CD4-positive, alpha-beta T cell (primary cell): Measurements from ENCODE around the gene LASP1. TPM values are rescaled to one million over a fixed set of nuclear protein-coding genes. Genes with fewer than 3 reads are reported as not detected.
A peak's percentile ranks its signal among the peaks of the same experiment; 100 is the strongest.

Experiments used
- ATAC-seq: fragments of 200-7000 bp; cut with Tn5 transposase; one replicate; pipeline ENCODE4 v1.10.0; 2022; ENCODE audit warnings: mild to moderate bottlenecking; ENCODE audit not compliant: poor library complexity
- CTCF ChIA-PET: fragments of 350-600 bp; sonication (Branson Sonifier 250); formaldehyde crosslinking; loops from one replicate; lab custom pipeline; 2021; ENCODE audit warnings: antibody characterized with exemption, inconsistent platforms; lab: Charles Lee
- POLR2A ChIA-PET: fragments of 350-600 bp; sonication (Branson Sonifier 250); formaldehyde crosslinking; loops from one replicate; lab custom pipeline; 2021; ENCODE audit warnings: antibody characterized with exemption, inconsistent platforms; lab: Charles Lee
- DNase-seq, 14 experiments: peaks; one replicate each; pipeline ENCODE4 v3.0.0-alpha.2; 2013 to 2020; ENCODE audit warnings: mixed read lengths in 2 of 14
- H3K27ac ChIP-seq, 2 donors: one replicate each; pipeline versions ENCODE4 v1.5.1 to v1.7.0; 2013; ENCODE audit warnings: low read length in 2 of 2, low read depth in 1 of 2, mild to moderate bottlenecking in 1 of 2
- H3K27me3 ChIP-seq, 2 experiments: 1 replicate in 1 of 2; 2 replicates in 1 of 2; pipeline versions ENCODE4 v1.6.1 to v1.7.0; 2013; ENCODE audit warnings: low read length in 2 of 2, control low read depth in 1 of 2, mild to moderate bottlenecking in 1 of 2, moderate library complexity in 1 of 2; ENCODE audit not compliant: insufficient read depth in 2 of 2, control insufficient read depth in 1 of 2
- H3K36me3 ChIP-seq: one replicate; pipeline ENCODE4 v1.6.1; 2013; ENCODE audit warnings: low read length, control low read depth; ENCODE audit not compliant: insufficient read depth
- H3K4me1 ChIP-seq: one replicate; pipeline ENCODE4 v1.6.1; 2013; ENCODE audit warnings: low read length, control low read depth; ENCODE audit not compliant: insufficient read depth
- H3K4me3 ChIP-seq: one replicate; pipeline ENCODE4 v1.5.1; 2013; ENCODE audit warnings: mild to moderate bottlenecking, low read length, moderate library complexity
- H3K9me3 ChIP-seq, 2 experiments: 1 replicate in 1 of 2; 2 replicates in 1 of 2; pipeline versions ENCODE4 v1.6.1 to v1.7.0; 2013; ENCODE audit warnings: low read length in 2 of 2, mild to moderate bottlenecking in 2 of 2, control low read depth in 1 of 2, moderate library complexity in 1 of 2; ENCODE audit not compliant: control insufficient read depth in 1 of 2, insufficient read depth in 1 of 2
- H3K27ac Mint-ChIP-seq: one replicate; pipeline ENCODE4 v1.8.0; 2020; ENCODE audit warnings: mixed read lengths
- H3K27me3 Mint-ChIP-seq: one replicate; pipeline ENCODE4 v1.8.0; 2021; ENCODE audit warnings: mixed read lengths
- H3K36me3 Mint-ChIP-seq: one replicate; pipeline ENCODE4 v1.8.0; 2021; ENCODE audit warnings: low read depth, mixed read lengths
- H3K4me1 Mint-ChIP-seq: one replicate; pipeline ENCODE4 v1.8.0; 2021; ENCODE audit warnings: low read depth, mixed read lengths
- H3K4me3 Mint-ChIP-seq: one replicate; pipeline ENCODE4 v1.8.0; 2020; ENCODE audit warnings: mild to moderate bottlenecking, mixed read lengths
- H3K9me3 Mint-ChIP-seq: one replicate; pipeline ENCODE4 v1.8.0; 2020; ENCODE audit warnings: mixed read lengths
- CTCF ChIP-seq: fragments of 200-600 bp; IDR thresholded peaks from one replicate; pipeline ENCODE4 v1.8.0; 2022; ENCODE audit warnings: antibody characterized with exemption, mild to moderate bottlenecking
- intact Hi-C, 2 experiments: fragments of 100-400 bp; cut with DNase I in 1 of 2; cut with micrococcal nuclease in 1 of 2; formaldehyde crosslinking; loops; one replicate each; pipeline versions ENCODE4 v1.15.1 to v1.9.0; 2023 to 2025; cut with DNase I, micrococcal nuclease
- total RNA-seq, 174 experiments: library from RNA in 2 of 174; stranded (reverse) in 2 of 174; gene quantifications; one replicate each; pipeline ENCODE4 v1.2.3 and lab custom pipeline; 2021 to 2026

The LASP1 gene
- total RNA-seq, 2 experiments from 2014 or later: 50.1 to 50.5 TPM

DNA sequence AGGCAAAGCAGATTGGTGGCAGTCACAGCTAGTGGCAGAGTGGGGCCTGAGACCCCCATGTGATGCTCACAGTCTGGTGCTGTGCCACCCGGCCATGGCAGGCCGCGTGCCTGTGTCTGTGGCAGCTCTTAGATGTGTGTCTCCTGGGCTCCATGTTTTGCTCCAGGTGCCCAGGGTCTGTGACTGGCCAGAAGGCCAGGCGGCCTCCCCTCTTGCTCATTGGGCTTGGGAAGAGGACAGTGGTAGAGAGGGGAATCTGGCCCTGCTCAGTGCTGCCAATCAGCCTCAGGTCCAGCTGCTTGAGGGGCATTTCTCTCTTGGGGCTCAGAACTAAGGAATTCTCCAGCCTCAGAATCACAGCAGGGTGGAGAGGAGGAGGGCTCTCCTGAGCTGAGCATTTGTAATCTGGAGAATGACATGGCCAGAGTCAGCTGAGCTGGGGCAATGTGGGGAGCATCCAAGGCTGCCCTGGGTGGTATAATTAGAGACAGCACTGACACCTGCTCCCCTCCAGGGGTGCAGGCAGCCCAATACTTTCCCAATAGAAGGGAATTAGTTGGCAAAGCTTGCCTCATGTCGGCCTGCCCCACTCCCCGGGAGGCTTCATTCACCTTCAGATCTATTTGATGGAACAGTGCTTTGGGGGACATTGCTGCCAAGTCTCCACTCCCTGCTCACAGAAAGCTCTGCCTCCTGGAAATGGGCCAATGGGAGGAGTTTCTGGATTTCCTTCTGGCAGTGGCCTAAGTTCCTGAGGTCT is 52.9 kb downstream of the LASP1 start:
- Mint-ChIP-seq H3K9me3 (no peaks in the 10 kb centered on the region), H3K4me3 (no peak overlapping the region), H3K27ac (peak overlapping the region; percentile 82), H3K27me3 (no peaks in the 10 kb centered on the region), H3K4me1 (peaks cover 37% of the 10 kb centered on the region), H3K36me3 (peaks cover 35% of the 10 kb centered on the region)
- H3K9me3 ChIP-seq: no peaks in the 10 kb centered on the region
- POLR2A ChIA-PET: interaction anchor here (1.5 to 3.0 kb wide), 2 partner anchors 53 to 69 kb away, joined by 8 to 20 read pairs; partner anchors contain the start of genes LASP1 and RPL23
- CTCF ChIA-PET: interaction anchor here (1.5 to 1.8 kb wide), 2 partner anchors 40 to 51 kb away, joined by 4 to 5 read pairs; no protein-coding TSS in a partner anchor
- peaks cover 14% of the 10 kb centered on the region for H3K4me1 ChIP-seq
- H3K4me3 ChIP-seq: no peak overlapping the region
- DNase-seq: peak in 1 of 14 experiments; percentile 21
- peaks cover 27% of the 10 kb centered on the region for H3K36me3 ChIP-seq
- H3K27me3 ChIP-seq: no peaks in the 10 kb centered on the region
- no peak overlapping the region for H3K27ac ChIP-seq
- ATAC-seq: no peak
- TF ChIP-seq CTCF: no peak
- intact Hi-C loops: loop anchor here in 1 of 2 experiments (5.0 kb wide), 1 partner anchor 40 kb away; no protein-coding TSS in a partner anchor

DNA sequence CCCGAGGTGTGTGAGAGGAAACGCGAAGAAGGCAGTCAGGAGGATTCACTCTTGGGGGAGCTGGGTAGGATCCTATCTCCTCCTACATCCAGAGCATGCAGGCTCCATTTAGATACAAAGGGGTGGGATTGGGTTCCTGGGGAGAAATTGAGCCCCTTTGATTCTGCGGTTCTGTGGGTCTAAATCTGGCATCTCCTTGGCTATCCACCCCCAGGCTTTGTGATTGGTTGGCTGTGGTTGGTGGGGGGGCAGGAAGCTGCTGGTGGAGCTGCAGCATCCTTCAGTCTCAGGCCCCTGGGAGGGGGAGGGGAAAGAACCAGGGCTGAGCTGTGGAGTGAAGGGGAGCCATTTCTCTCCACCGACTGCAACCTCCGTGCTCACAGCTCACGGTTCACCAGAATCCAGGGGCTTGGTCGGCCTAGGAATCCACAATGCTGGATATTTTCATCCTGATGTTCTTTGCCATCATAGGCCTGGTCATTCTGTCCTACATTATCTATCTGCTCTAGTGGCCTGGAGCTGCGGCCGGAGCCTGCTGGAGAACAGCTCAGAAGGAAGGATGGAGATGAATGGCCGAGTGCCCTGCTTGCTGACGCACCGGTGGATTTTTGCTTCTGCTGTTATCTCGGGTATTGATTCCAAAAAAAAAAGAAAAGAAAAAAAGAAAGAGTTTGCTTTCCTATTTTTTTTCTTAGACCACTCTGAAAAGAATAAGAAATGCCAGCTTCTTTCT is 55.6 kb downstream of the LASP1 start, which contains the start of gene LASP1NB:
Gene LASP1NB, plus strand, starts transcription at position 352 of the 733 bp plus-strand sequence.
- intact Hi-C loops: no loop called here
- Mint-ChIP-seq H3K36me3 (peaks cover 10% of the 10 kb centered on the region), H3K4me1 (peaks cover 37% of the 10 kb centered on the region), H3K27ac (peak within 1 kb of the TSS; percentile 35), H3K27me3 (no peaks in the 10 kb centered on the region), H3K4me3 (peak within 1 kb of the TSS; percentile 31), H3K9me3 (no peaks in the 10 kb centered on the region)
- ChIA-PET POLR2A (interaction anchor here (0.9 to 1.8 kb wide), 9 partner anchors 27 to 167 kb away, joined by 3 to 9 read pairs (median 4); partner anchors contain the start of genes FBXO47 and RPL23), CTCF (interaction anchor here (0.8 to 2.4 kb wide), 7 partner anchors 11 to 249 kb away, joined by 3 to 13 read pairs (median 5); no protein-coding TSS in a partner anchor)
- DNase-seq (peak in 12 of 14 experiments; percentile 16 to 70 (median 50)), ATAC-seq (peak; percentile 78)
- Histone ChIP-seq H3K9me3 (no peaks in the 10 kb centered on the region), H3K4me3 (no peak within 1 kb of the TSS), H3K4me1 (peaks cover 14% of the 10 kb centered on the region), H3K36me3 (peaks cover 2% of the 10 kb centered on the region), H3K27ac (no peak within 1 kb of the TSS), H3K27me3 (no peaks in the 10 kb centered on the region)
- no peak for TF ChIP-seq CTCF
